ENCODE measurements around the gene CA10.

DNA sequence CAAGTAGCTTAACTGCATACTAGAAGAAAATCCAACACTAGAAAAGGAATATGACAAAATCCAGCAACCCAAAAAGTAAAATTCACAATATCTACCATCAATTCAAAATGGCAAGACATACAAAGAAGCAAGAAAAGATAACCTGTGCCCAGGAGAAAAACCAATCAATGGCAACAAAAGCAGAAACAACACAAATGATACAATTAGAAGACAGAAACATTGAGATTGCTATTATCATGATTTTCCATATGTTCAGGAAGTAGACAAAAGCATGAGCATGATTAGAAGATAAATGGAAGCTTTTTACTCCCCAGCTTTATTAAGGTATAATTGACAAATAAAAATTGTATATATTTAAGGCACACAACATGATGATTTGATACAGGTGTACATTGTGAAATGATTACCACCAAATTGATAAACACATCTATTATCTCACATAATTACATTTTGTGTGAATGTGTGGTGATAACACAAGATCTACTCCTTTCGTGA lies 117.3 kb downstream of the CA10 start:
- no peak for TF ChIP-seq TSHZ2 (CRISPR knock-in tag; IDR thresholded peaks at IDR 0.05)
- TF ChIP-seq RARB (CRISPR knock-in tag; IDR thresholded peaks at IDR 0.05): no peak
- TF ChIP-seq BACH2 (CRISPR knock-in tag; IDR thresholded peaks at IDR 0.05; ENCODE audit: borderline replicate concordance): no peak
- no peak for TF ChIP-seq GLIS3 (CRISPR knock-in tag; IDR thresholded peaks at IDR 0.05)
- TF ChIP-seq, protein P1, sequence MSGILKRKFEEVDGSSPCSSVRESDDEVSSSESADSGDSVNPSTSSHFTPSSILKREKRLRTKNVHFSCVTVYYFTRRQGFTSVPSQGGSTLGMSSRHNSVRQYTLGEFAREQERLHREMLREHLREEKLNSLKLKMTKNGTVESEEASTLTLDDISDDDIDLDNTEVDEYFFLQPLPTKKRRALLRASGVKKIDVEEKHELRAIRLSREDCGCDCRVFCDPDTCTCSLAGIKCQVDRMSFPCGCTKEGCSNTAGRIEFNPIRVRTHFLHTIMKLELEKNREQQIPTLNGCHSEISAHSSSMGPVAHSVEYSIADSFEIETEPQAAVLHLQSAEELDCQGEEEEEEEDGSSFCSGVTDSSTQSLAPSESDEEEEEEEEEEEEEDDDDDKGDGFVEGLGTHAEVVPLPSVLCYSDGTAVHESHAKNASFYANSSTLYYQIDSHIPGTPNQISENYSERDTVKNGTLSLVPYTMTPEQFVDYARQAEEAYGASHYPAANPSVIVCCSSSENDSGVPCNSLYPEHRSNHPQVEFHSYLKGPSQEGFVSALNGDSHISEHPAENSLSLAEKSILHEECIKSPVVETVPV (CRISPR knock-in tag; IDR thresholded peaks at IDR 0.05): no peak
- TF ChIP-seq ZNF8 (CRISPR knock-in tag; IDR thresholded peaks at IDR 0.05): no peak
- TF ChIP-seq PATZ1 (CRISPR knock-in tag; IDR thresholded peaks at IDR 0.05; ENCODE audit: borderline replicate concordance): no peak
- TF ChIP-seq ISL1 (CRISPR knock-in tag; IDR thresholded peaks at IDR 0.05): no peak
- TF ChIP-seq ARNTL (CRISPR knock-in tag; IDR thresholded peaks at IDR 0.05; ENCODE audit: borderline replicate concordance, low read depth): no peak
- no peak for TF ChIP-seq TOX (CRISPR knock-in tag; IDR thresholded peaks at IDR 0.05; ENCODE audit: borderline replicate concordance)
- no peak for TF ChIP-seq SNAI2 (CRISPR knock-in tag; IDR thresholded peaks at IDR 0.05)
- no peak for TF ChIP-seq ZFP3 (CRISPR knock-in tag; IDR thresholded peaks at IDR 0.05)
